SK-N-SH (cell line): Measurements from ENCODE around the gene HTRA3. TPM values are rescaled to one million over a fixed set of nuclear protein-coding genes. Genes with fewer than 3 reads are reported as not detected.

Experiments
- CTCF ChIA-PET: fragments of 300-600, 350-600 bp; formaldehyde crosslinking; extraction: SDS; loops from one replicate; lab custom pipeline; 2021; lab: Yijun Ruan, JAX
- POLR2A ChIA-PET: fragments of 350-600 bp; sonication (Branson Sonifier 250); formaldehyde crosslinking; extraction: SDS; loops from one replicate; lab custom pipeline; 2020; ENCODE audit warnings: antibody characterized with exemption, inconsistent platforms; lab: Yijun Ruan, JAX
- DNase-seq: peaks from one replicate; pipeline ENCODE4 v3.0.0; 2012
- H2AFZ ChIP-seq: fragments of 200-600 bp; sonication (generic); 2 replicates; pipeline ENCODE4 v1.8.1; 2016; ENCODE audit warnings: antibody characterized with exemption, mild to moderate bottlenecking, low read depth
- H3F3A ChIP-seq: fragments of 200-600 bp; sonication (generic); replicated peaks from 2 replicates; pipeline ENCODE3; 2016; ENCODE audit warnings: antibody characterized with exemption, mild to moderate bottlenecking; ENCODE audit not compliant: insufficient read depth
- H3K27ac ChIP-seq, 2 experiments: fragments of 200-500 bp in 1 of 2; fragments of 200-600 bp in 1 of 2; sonication (Bioruptor generic) in 1 of 2; sonication (generic), shearing (Covaris generic) in 1 of 2; 2 replicates each; pipeline versions ENCODE4 v1.5.1 to v1.6.1; 2014 to 2016; ENCODE audit warnings: low read depth in 2 of 2, inconsistent platforms in 1 of 2, low read length in 1 of 2, mild to moderate bottlenecking in 1 of 2, mixed read lengths in 1 of 2
- H3K27me3 ChIP-seq: fragments of 200-600 bp; sonication (generic), shearing (Covaris generic); 2 replicates; pipeline ENCODE4 v1.6.1; 2016; ENCODE audit warnings: mixed run types; ENCODE audit not compliant: insufficient read depth
- H3K36me3 ChIP-seq, 2 experiments: fragments of 200-500 bp in 1 of 2; fragments of 200-600 bp in 1 of 2; sonication (Bioruptor generic) in 1 of 2; sonication (generic) in 1 of 2; replicated peaks in 1 of 2; 2 replicates each; pipeline versions ENCODE3 to v1.5.1; 2014 to 2016; ENCODE audit warnings: low read length in 1 of 2, mild to moderate bottlenecking in 1 of 2; ENCODE audit not compliant: insufficient read depth in 2 of 2, control insufficient read depth in 1 of 2
- H3K4me1 ChIP-seq, 2 experiments: fragments of 200-500 bp in 1 of 2; fragments of 200-600 bp in 1 of 2; sonication (Bioruptor generic) in 1 of 2; sonication (generic), shearing (Covaris generic) in 1 of 2; 2 replicates each; pipeline versions ENCODE4 v1.5.1 to v1.6.1; 2014 to 2016; ENCODE audit warnings: low read depth in 1 of 2, low read length in 1 of 2, mixed run types in 1 of 2; ENCODE audit not compliant: insufficient read depth in 2 of 2, control insufficient read depth in 1 of 2
- H3K4me2 ChIP-seq: fragments of 200-600 bp; sonication (generic), shearing (Covaris generic); 2 replicates; pipeline ENCODE4 v1.6.1; 2017; ENCODE audit warnings: mixed run types
- H3K4me3 ChIP-seq, 2 experiments: fragments of 200-500 bp in 1 of 2; fragments of 200-600 bp in 1 of 2; sonication (Bioruptor generic) in 1 of 2; sonication (generic), shearing (Covaris generic) in 1 of 2; 2 replicates each; pipeline versions ENCODE4 v1.5.1 to v1.8.1; 2014 to 2016; ENCODE audit warnings: low read depth in 2 of 2, inconsistent platforms in 1 of 2, low read length in 1 of 2, mild to moderate bottlenecking in 1 of 2, mixed read lengths in 1 of 2, moderate library complexity in 1 of 2
- H3K79me2 ChIP-seq: fragments of 200-600 bp; sonication (generic); 2 replicates; pipeline ENCODE4 v1.8.1; 2017; ENCODE audit warnings: mild to moderate bottlenecking; ENCODE audit not compliant: insufficient read depth
- H3K9ac ChIP-seq: fragments of 200-600 bp; sonication (generic); 2 replicates; pipeline ENCODE4 v1.6.1; 2017; ENCODE audit warnings: mixed run types
- H3K9me2 ChIP-seq: fragments of 200-600 bp; sonication (generic); 2 replicates; pipeline ENCODE4 v1.6.1; 2017; ENCODE audit warnings: mixed run types
- H3K9me3 ChIP-seq: fragments of 200-600 bp; sonication (generic); 2 replicates; pipeline ENCODE4 v1.6.1; 2017; ENCODE audit warnings: mixed run types, mild to moderate bottlenecking, moderate library complexity
- H4K20me1 ChIP-seq: fragments of 200-600 bp; sonication (generic); 2 replicates; pipeline ENCODE4 v1.6.1; 2017; ENCODE audit warnings: mild to moderate bottlenecking, mixed run types; ENCODE audit not compliant: insufficient read depth
- FOXJ3 ChIP-seq: sonication (generic); formaldehyde crosslinking; IDR thresholded peaks from 2 replicates; pipeline ENCODE4 v1.5.1; 2020; ENCODE audit warnings: mild to moderate bottlenecking, missing genetic modification reagents
- GATA2 ChIP-seq: sonication (generic); formaldehyde crosslinking; IDR thresholded peaks from 2 replicates; pipeline ENCODE4 v1.5.0; 2020; ENCODE audit warnings: mild to moderate bottlenecking, missing genetic modification reagents
- IRF3 ChIP-seq: fragments of 150-350 bp; IDR thresholded peaks from 2 replicates; pipeline ENCODE4 v1.6.1; 2016; ENCODE audit warnings: mild to moderate bottlenecking, low read depth, low read length
- JUND ChIP-seq: IDR thresholded peaks from 2 replicates; pipeline ENCODE4 v1.4.0; 2012
- MEF2A ChIP-seq: IDR thresholded peaks from 2 replicates; pipeline ENCODE4 v1.4.0; 2012; ENCODE audit warnings: low read depth, borderline replicate concordance
- MXI1 ChIP-seq: IDR thresholded peaks from 2 replicates; pipeline ENCODE4 v1.6.1; 2012; ENCODE audit warnings: mild to moderate bottlenecking, low read depth, low read length, improper control_type of control experiment
- NFIC ChIP-seq: IDR thresholded peaks from 2 replicates; pipeline ENCODE4 v1.4.0; 2012; ENCODE audit warnings: borderline replicate concordance
- POLR2AphosphoS5 ChIP-seq: IDR thresholded peaks from 2 replicates; pipeline ENCODE4 v1.6.1; 2012; ENCODE audit warnings: low read depth, low read length
- RCOR1 ChIP-seq: fragments of 150-350 bp; IDR thresholded peaks from 2 replicates; pipeline ENCODE4 v1.6.1; 2017; ENCODE audit warnings: antibody characterized with exemption, low read length
- TEAD4 ChIP-seq: IDR thresholded peaks from 2 replicates; pipeline ENCODE4 v1.4.0; 2012; ENCODE audit warnings: mild to moderate bottlenecking, borderline replicate concordance; ENCODE audit not compliant: insufficient read depth
- USF1 ChIP-seq: IDR thresholded peaks from 2 replicates; pipeline ENCODE4 v1.4.0; 2012; ENCODE audit warnings: low read depth, borderline replicate concordance
- WGBS: methylation state at CpG from one replicate; pipeline ENCODE4 v1.1.6; 2017; ENCODE audit warnings: low lambda C conversion rate; 5-methylcytosine and 5-hydroxymethylcytosine counted together
- polyA plus RNA-seq, 3 experiments: library from polyadenylated mRNA; depleted of rRNA; stranded (reverse); fragments of >200 nt; gene quantifications; 2 replicates each; pipeline ENCODE4 v1.2.3, GENCODE V29; 2012
- TF ChIP-seq, protein P1 (sequence below): fragments of 150-350 bp; IDR thresholded peaks from 2 replicates; pipeline ENCODE4 v1.6.1; 2017; ENCODE audit warnings: antibody characterized with exemption, low read length, low read depth, borderline replicate concordance
- TF ChIP-seq, protein P2 (sequence below): fragments of 200-600 bp; sonication (generic); IDR thresholded peaks from 2 replicates; pipeline ENCODE4 v1.6.1; 2017; ENCODE audit warnings: antibody characterized with exemption, mild to moderate bottlenecking, moderate library complexity
- TF ChIP-seq, protein P3 (sequence below): IDR thresholded peaks from 2 replicates; pipeline ENCODE4; 2012
- TF ChIP-seq, protein P4 (sequence below): IDR thresholded peaks from 2 replicates; pipeline ENCODE4 v1.4.0; 2012; ENCODE audit warnings: low read depth, borderline replicate concordance

Gene HTRA3
- polyA plus RNA-seq, 1 of the 3 experiments (the other 2 are of a cell fraction): 0.05 TPM

DNA sequence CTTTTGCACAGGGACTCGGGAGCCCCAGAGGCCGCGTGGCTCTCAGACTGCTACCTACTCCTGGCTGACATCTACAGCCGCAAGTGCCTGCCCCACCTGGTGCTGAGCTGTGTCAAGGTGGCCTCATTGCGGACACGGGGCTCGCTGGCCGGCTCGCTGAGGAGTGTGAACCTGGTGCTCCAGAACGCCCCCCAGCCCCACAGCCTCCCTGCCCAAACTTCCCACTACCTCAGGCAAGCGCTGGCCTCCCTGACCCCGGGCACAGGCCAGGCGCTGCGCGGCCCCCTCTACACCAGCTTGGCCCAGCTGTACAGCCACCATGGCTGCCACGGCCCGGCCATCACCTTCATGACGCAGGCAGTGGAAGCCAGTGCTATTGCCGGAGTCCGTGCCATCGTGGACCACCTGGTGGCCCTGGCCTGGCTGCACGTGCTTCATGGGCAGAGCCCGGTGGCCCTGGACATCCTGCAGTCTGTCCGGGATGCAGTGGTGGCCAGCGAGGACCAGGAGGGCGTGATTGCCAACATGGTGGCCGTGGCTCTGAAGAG is 41.7 kb upstream of the HTRA3 start:
- Histone ChIP-seq H3K4me2 (no peak overlapping the region), H3K79me2 (no peaks in the 10 kb centered on the region), H4K20me1 (no peaks in the 10 kb centered on the region), H3F3A (no peaks in the 10 kb centered on the region), H3K9me3 (no peaks in the 10 kb centered on the region), H2AFZ (no peak overlapping the region), H3K9ac (no peak overlapping the region), H3K36me3 (no peaks in the 10 kb centered on the region), H3K9me2 (no peaks in the 10 kb centered on the region), H3K27me3 (no peaks in the 10 kb centered on the region), H3K4me1 (peaks cover 0 to 27% of the 10 kb centered on the region in 2 experiments; a peak in 1 of 4 replicates), H3K27ac (no peak overlapping the region; a peak in 1 of 4 replicates), H3K4me3 (no peak overlapping the region)
- WGBS: 95% methylated on average over 6 of the region's 27 CpGs
- ChIA-PET CTCF (interaction anchor here (3.0 to 5.6 kb wide), 3 partner anchors 15 to 175 kb away, joined by 10 to 42 read pairs (median 24); no protein-coding TSS in a partner anchor), POLR2A (no interaction called here)
- TF ChIP-seq USF1: no peak
- TF ChIP-seq, protein P1, sequence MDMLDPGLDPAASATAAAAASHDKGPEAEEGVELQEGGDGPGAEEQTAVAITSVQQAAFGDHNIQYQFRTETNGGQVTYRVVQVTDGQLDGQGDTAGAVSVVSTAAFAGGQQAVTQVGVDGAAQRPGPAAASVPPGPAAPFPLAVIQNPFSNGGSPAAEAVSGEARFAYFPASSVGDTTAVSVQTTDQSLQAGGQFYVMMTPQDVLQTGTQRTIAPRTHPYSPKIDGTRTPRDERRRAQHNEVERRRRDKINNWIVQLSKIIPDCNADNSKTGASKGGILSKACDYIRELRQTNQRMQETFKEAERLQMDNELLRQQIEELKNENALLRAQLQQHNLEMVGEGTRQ: no peak
- TF ChIP-seq GATA2 (CRISPR knock-in tag): no peak
- no peak for TF ChIP-seq JUND
- TF ChIP-seq, protein P2, sequence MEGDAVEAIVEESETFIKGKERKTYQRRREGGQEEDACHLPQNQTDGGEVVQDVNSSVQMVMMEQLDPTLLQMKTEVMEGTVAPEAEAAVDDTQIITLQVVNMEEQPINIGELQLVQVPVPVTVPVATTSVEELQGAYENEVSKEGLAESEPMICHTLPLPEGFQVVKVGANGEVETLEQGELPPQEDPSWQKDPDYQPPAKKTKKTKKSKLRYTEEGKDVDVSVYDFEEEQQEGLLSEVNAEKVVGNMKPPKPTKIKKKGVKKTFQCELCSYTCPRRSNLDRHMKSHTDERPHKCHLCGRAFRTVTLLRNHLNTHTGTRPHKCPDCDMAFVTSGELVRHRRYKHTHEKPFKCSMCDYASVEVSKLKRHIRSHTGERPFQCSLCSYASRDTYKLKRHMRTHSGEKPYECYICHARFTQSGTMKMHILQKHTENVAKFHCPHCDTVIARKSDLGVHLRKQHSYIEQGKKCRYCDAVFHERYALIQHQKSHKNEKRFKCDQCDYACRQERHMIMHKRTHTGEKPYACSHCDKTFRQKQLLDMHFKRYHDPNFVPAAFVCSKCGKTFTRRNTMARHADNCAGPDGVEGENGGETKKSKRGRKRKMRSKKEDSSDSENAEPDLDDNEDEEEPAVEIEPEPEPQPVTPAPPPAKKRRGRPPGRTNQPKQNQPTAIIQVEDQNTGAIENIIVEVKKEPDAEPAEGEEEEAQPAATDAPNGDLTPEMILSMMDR: no peak
- no peak for TF ChIP-seq POLR2AphosphoS5
- no peak for TF ChIP-seq RCOR1
- TF ChIP-seq NFIC: no peak
- TF ChIP-seq TEAD4: no peak
- TF ChIP-seq FOXJ3 (CRISPR knock-in tag): no peak
- TF ChIP-seq IRF3: no peak
- TF ChIP-seq MXI1: no peak
- TF ChIP-seq, protein P3, sequence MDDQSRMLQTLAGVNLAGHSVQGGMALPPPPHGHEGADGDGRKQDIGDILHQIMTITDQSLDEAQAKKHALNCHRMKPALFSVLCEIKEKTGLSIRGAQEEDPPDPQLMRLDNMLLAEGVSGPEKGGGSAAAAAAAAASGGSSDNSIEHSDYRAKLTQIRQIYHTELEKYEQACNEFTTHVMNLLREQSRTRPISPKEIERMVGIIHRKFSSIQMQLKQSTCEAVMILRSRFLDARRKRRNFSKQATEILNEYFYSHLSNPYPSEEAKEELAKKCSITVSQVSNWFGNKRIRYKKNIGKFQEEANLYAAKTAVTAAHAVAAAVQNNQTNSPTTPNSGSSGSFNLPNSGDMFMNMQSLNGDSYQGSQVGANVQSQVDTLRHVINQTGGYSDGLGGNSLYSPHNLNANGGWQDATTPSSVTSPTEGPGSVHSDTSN: no peak
- TF ChIP-seq, protein P4, sequence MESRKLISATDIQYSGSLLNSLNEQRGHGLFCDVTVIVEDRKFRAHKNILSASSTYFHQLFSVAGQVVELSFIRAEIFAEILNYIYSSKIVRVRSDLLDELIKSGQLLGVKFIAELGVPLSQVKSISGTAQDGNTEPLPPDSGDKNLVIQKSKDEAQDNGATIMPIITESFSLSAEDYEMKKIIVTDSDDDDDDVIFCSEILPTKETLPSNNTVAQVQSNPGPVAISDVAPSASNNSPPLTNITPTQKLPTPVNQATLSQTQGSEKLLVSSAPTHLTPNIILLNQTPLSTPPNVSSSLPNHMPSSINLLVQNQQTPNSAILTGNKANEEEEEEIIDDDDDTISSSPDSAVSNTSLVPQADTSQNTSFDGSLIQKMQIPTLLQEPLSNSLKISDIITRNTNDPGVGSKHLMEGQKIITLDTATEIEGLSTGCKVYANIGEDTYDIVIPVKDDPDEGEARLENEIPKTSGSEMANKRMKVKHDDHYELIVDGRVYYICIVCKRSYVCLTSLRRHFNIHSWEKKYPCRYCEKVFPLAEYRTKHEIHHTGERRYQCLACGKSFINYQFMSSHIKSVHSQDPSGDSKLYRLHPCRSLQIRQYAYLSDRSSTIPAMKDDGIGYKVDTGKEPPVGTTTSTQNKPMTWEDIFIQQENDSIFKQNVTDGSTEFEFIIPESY: no peak
- no peak for TF ChIP-seq MEF2A
- DNase-seq: no peak
